Activated B cell treated with CpG ODN at 0.5 μM for 24 hours (primary cell): Measurements from ENCODE around the gene GPR3. TPM values are rescaled to one million over a fixed set of nuclear protein-coding genes. Genes with fewer than 3 reads are reported as not detected.

Experiments used
- ATAC-seq: fragments of 200-7000 bp; cut with Tn5 transposase; one replicate; pipeline ENCODE4 v1.10.0; 2021; ENCODE audit warnings: low read depth, mild to moderate bottlenecking, moderate library complexity
- CTCF ChIA-PET: fragments of 350-600 bp; sonication (Branson Sonifier 250); formaldehyde crosslinking; loops from one replicate; lab custom pipeline; 2021; ENCODE audit warnings: antibody characterized with exemption; lab: Charles Lee
- POLR2A ChIA-PET: fragments of 350-600 bp; sonication (Branson Sonifier 250); formaldehyde crosslinking; loops from one replicate; lab custom pipeline; 2021; ENCODE audit warnings: antibody characterized with exemption; lab: Charles Lee
- DNase-seq: peaks from one replicate; pipeline ENCODE4 v3.0.0; 2022
- H3K27ac Mint-ChIP-seq: one replicate; pipeline ENCODE4 v1.8.0; 2020; ENCODE audit warnings: mixed read lengths
- H3K27me3 Mint-ChIP-seq: one replicate; pipeline ENCODE4 v1.8.0; 2021; ENCODE audit warnings: mixed read lengths
- H3K36me3 Mint-ChIP-seq: one replicate; pipeline ENCODE4 v1.8.0; 2021; ENCODE audit warnings: low read depth, mixed read lengths
- H3K4me1 Mint-ChIP-seq: one replicate; pipeline ENCODE4 v1.8.0; 2021; ENCODE audit warnings: mixed read lengths
- H3K4me3 Mint-ChIP-seq: one replicate; pipeline ENCODE4 v1.8.0; 2020; ENCODE audit warnings: mild to moderate bottlenecking, mixed read lengths
- H3K9me3 Mint-ChIP-seq: one replicate; pipeline ENCODE4 v1.8.0; 2020; ENCODE audit warnings: mixed read lengths
- CTCF ChIP-seq: fragments of 200-600 bp; IDR thresholded peaks from one replicate; pipeline ENCODE4 v1.8.0; 2022; ENCODE audit warnings: antibody characterized with exemption, mild to moderate bottlenecking
- intact Hi-C: fragments of 100-400 bp; cut with micrococcal nuclease; formaldehyde crosslinking; loops from one replicate; pipeline ENCODE4 v1.15.1; 2024
- total RNA-seq: library from RNA; stranded (reverse); gene quantifications from 2 replicates; pipeline ENCODE4 v1.2.3, GENCODE V29; 2022

Gene GPR3
- total RNA-seq, 1 donor from 2014 or later, result 0.11 TPM

GRCh38 chr1:27365372-27366112, 26.9 kb upstream of the GPR3 start:
- TF ChIP-seq CTCF, result no peak
- Mint-ChIP-seq H3K27me3 (no peaks in the 10 kb centered on the region), H3K27ac (peak overlapping the region; percentile 68), H3K4me3 (peak overlapping the region; percentile 91), H3K4me1 (peaks cover 55% of the 10 kb centered on the region), H3K9me3 (no peaks in the 10 kb centered on the region), H3K36me3 (no peaks in the 10 kb centered on the region)
- ChIA-PET POLR2A (interaction anchor here (0.6 to 3.6 kb wide), 16 partner anchors 9 to 669 kb away, joined by 3 to 22 read pairs (median 4); partner anchors contain the start of genes AHDC1, CD164L2, SYTL1 and TMEM222), CTCF (interaction anchor here (0.9 to 2.5 kb wide), 14 partner anchors 8 to 321 kb away, joined by 3 to 24 read pairs (median 4); partner anchors contain the start of gene AHDC1)
- peak; percentile 68 for DNase-seq
- peak; percentile 71 for ATAC-seq
- intact Hi-C loops, result loop anchor here (1.0 to 10.0 kb wide), 5 partner anchors 8 to 1081 kb away; partner anchors contain the start of genes GPR3, SH3BGRL3 and TMEM222

- no peaks in the 10 kb centered on the region for H3K27me3 Mint-ChIP-seq
- no peak for TF ChIP-seq CTCF
- ChIA-PET POLR2A (interaction anchor here (0.6 to 3.6 kb wide), 14 partner anchors 10 to 670 kb away, joined by 3 to 22 read pairs (median 4); partner anchors contain the start of genes AHDC1, SYTL1 and TMEM222), CTCF (interaction anchor here (0.9 to 2.5 kb wide), 14 partner anchors 8 to 321 kb away, joined by 3 to 24 read pairs (median 4); partner anchors contain the start of gene AHDC1)
- ATAC-seq (peak; percentile 43), DNase-seq (peak; percentile 59)
- peak overlapping the region; percentile 68 for H3K27ac Mint-ChIP-seq
- peaks cover 56% of the 10 kb centered on the region for H3K4me1 Mint-ChIP-seq
- H3K4me3 Mint-ChIP-seq, result peak overlapping the region; percentile 91
- H3K36me3 Mint-ChIP-seq, result no peaks in the 10 kb centered on the region
- intact Hi-C loops, result loop anchor here (10.0 kb wide), 1 partner anchor 1081 kb away; the partner anchor contains the start of gene SH3BGRL3
- no peaks in the 10 kb centered on the region for H3K9me3 Mint-ChIP-seq
Observed at GRCh38 chr1:27366113-27366410, 26.4 kb upstream of the GPR3 start.

GRCh38 chr1:27366411-27367159, 25.8 kb upstream of the GPR3 start, which contains the start of gene MAP3K6:
TSS of gene MAP3K6 (minus strand) at chr1:27366961. CDS start at chr1:27366597, 364 bp downstream.
- no peaks in the 10 kb centered on the region for H3K9me3 Mint-ChIP-seq
- ATAC-seq (peak; percentile 19), DNase-seq (no peak)
- ChIA-PET POLR2A (interaction anchor here (0.6 to 3.6 kb wide), 8 partner anchors 10 to 292 kb away, joined by 3 to 22 read pairs (median 8); partner anchors contain the start of genes SYTL1 and TMEM222), CTCF (interaction anchor here (0.9 to 2.5 kb wide), 12 partner anchors 9 to 303 kb away, joined by 3 to 24 read pairs (median 5); partner anchors contain the start of gene AHDC1)
- H3K4me1 Mint-ChIP-seq, result peaks cover 60% of the 10 kb centered on the region
- intact Hi-C loops, result loop anchor here (10.0 kb wide), 1 partner anchor 1082 kb away; the partner anchor contains the start of gene SH3BGRL3
- no peak for TF ChIP-seq CTCF
- peak within 1 kb of the TSS; percentile 91 for H3K4me3 Mint-ChIP-seq
- H3K27me3 Mint-ChIP-seq, result no peaks in the 10 kb centered on the region
- peak within 1 kb of the TSS; percentile 68 for H3K27ac Mint-ChIP-seq
- H3K36me3 Mint-ChIP-seq, result no peaks in the 10 kb centered on the region

- ChIA-PET POLR2A (interaction anchor here (2.3 to 3.6 kb wide), 3 partner anchors 11 to 44 kb away, joined by 9 to 22 read pairs (median 16); partner anchors contain the start of genes SYTL1 and TMEM222), CTCF (interaction anchor here (1.3 to 2.5 kb wide), 9 partner anchors 9 to 66 kb away, joined by 4 to 24 read pairs (median 6); no protein-coding TSS in a partner anchor)
- Mint-ChIP-seq H3K27ac (no peak overlapping the region), H3K36me3 (no peaks in the 10 kb centered on the region), H3K4me3 (peak overlapping the region; percentile 61), H3K4me1 (peaks cover 66% of the 10 kb centered on the region), H3K27me3 (no peaks in the 10 kb centered on the region), H3K9me3 (no peaks in the 10 kb centered on the region)
- intact Hi-C loops, result loop anchor here (10.0 kb wide), 1 partner anchor 1082 kb away; the partner anchor contains the start of gene SH3BGRL3
- TF ChIP-seq CTCF, result no peak
- ATAC-seq (no peak), DNase-seq (no peak)
Observed at GRCh38 chr1:27367160-27367650, 25.2 kb upstream of the GPR3 start.
